GM12864 (cell line): ENCODE measurements around the gene ARAP2.

ENCODE experiments used
- DNase-seq: peaks from one replicate; pipeline ENCODE4 v3.0.0-alpha.2; 2011; ENCODE audit warnings: low read depth
- H3K4me3 ChIP-seq: 2 replicates; pipeline ENCODE4 v1.5.1; 2011; ENCODE audit warnings: mild to moderate bottlenecking, low read depth, low read length, control low read depth
- CTCF ChIP-seq: IDR thresholded peaks from 2 replicates; pipeline ENCODE4 v1.5.1; 2011; ENCODE audit warnings: low read depth, mild to moderate bottlenecking, moderate library complexity, low read length, control low read depth, inconsistent platforms; ENCODE audit errors: missing control alignments

ARAP2 gene

DNA sequence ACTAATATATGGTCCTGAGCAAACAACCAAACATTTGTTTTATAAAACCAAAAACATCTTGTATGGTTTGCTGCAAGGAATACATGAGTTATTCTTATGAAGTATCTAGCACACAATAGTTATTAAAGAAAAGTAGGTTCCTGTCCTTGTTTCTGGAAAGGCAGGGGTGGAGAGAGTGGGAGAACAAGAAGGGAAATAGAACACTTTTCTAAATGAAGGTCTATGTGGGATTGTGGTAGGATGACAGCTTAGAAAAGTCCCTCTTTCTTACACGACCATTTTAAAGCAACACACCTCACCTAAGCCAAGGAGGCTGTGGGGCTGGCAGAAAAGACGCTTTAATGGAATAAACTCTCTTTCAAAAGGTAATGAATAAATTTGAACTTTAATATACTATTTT lies 164.6 kb downstream of the ARAP2 start:
- TF ChIP-seq CTCF = no peak
- H3K4me3 ChIP-seq = no peak overlapping the region
- DNase-seq = no peak

- TF ChIP-seq CTCF = no peak
- H3K4me3 ChIP-seq = no peak overlapping the region
- no peak for DNase-seq
Measured at GRCh38 chr4:36078319-36078718, 166.0 kb downstream of the ARAP2 start.

GRCh38 chr4:36072529-36072928 lies 171.8 kb downstream of the ARAP2 start:
- no peak overlapping the region for H3K4me3 ChIP-seq
- no peak for DNase-seq
- TF ChIP-seq CTCF = no peak

GRCh38 chr4:36067116-36067515 lies 177.2 kb downstream of the ARAP2 start:
- no peak for TF ChIP-seq CTCF
- no peak for DNase-seq
- no peak overlapping the region for H3K4me3 ChIP-seq

- no peak overlapping the region for H3K4me3 ChIP-seq
- no peak for TF ChIP-seq CTCF
- no peak for DNase-seq
Measured at GRCh38 chr4:36065274-36065871, 178.9 kb downstream of the ARAP2 start.

DNA sequence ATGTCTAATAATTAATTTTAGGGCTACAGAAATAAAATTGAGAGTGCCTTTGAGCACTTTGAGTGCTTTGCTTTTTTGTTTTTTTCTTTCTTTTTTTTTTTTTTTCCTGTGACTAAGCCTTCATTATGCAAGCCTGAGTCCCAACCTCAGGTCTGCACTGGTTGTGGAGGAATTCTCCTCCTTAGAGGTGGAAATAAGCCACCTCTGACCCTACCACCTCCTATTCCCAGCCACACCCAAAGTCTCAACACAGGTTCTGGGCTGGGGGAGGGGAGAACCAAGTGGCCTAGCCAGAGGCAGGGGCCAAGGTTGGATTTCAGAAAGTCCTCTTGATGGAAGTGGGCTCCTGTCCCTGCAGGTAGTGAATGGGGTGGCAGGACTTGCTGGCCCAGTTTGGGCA lies 180.2 kb downstream of the ARAP2 start:
- no peak for DNase-seq
- H3K4me3 ChIP-seq = no peak overlapping the region
- TF ChIP-seq CTCF = no peak

GRCh38 chr4:36056136-36056535 lies 188.2 kb downstream of the ARAP2 start:
- TF ChIP-seq CTCF = no peak
- no peak overlapping the region for H3K4me3 ChIP-seq
- DNase-seq = no peak
